A673 (cell line): Measurements from ENCODE around the gene C1orf21. TPM values are rescaled to one million over a fixed set of nuclear protein-coding genes. Genes with fewer than 3 reads are reported as not detected.

Experiments
- BruUV-seq: library from RNA; stranded (reverse); fragments of 400-500 nt; replicated peaks from 2 replicates; lab custom pipeline; 2021; lab: Mats Ljungman, UMichigan
- CTCF ChIA-PET: fragments of 300-600 bp; sonication (Branson Sonifier 250); formaldehyde crosslinking; loops from one replicate; lab custom pipeline; 2022; ENCODE audit warnings: antibody characterized with exemption; lab: Charles Lee
- POLR2A ChIA-PET: fragments of 300-600 bp; sonication (Branson Sonifier 250); formaldehyde crosslinking; loops from one replicate; lab custom pipeline; 2022; ENCODE audit warnings: antibody characterized with exemption; ENCODE audit not compliant: low non-redundant PET; lab: Charles Lee
- DNase-seq: peaks from one replicate; pipeline ENCODE4 v3.0.0-alpha.2; 2015; ENCODE audit warnings: low spot score
- H3K27ac ChIP-seq: fragments of 200-600 bp; sonication (generic); 2 replicates; pipeline ENCODE4 v1.5.1; 2016; ENCODE audit warnings: mixed run types, low read depth, mild to moderate bottlenecking, mixed read lengths, antibody characterized with exemption, low read length; ENCODE audit not compliant: poor library complexity, severe bottlenecking
- H3K27me3 ChIP-seq: fragments of 200-600 bp; sonication (generic); replicated peaks from 2 replicates; pipeline ENCODE4 v1.6.1; 2017; ENCODE audit warnings: mixed run types, low read depth, mild to moderate bottlenecking, mixed read lengths, antibody characterized with exemption, low read length; ENCODE audit not compliant: insufficient read depth, poor library complexity
- H3K36me3 ChIP-seq: fragments of 200-600 bp; sonication (generic); 2 replicates; pipeline ENCODE4 v1.6.1; 2016; ENCODE audit warnings: mixed run types, mild to moderate bottlenecking, mixed read lengths, antibody characterized with exemption, low read length; ENCODE audit not compliant: insufficient read depth, poor library complexity, severe bottlenecking
- H3K4me1 ChIP-seq: fragments of 200-600 bp; sonication (generic); 2 replicates; pipeline ENCODE4 v1.6.1; 2017; ENCODE audit warnings: mixed run types, mild to moderate bottlenecking, mixed read lengths, antibody characterized with exemption, low read length; ENCODE audit not compliant: insufficient read depth, poor library complexity, severe bottlenecking
- H3K4me3 ChIP-seq: fragments of 200-600 bp; sonication (generic); 2 replicates; pipeline ENCODE4 v1.5.1; 2016; ENCODE audit warnings: low read depth, mixed run types, mild to moderate bottlenecking, mixed read lengths, low read length; ENCODE audit not compliant: poor library complexity, severe bottlenecking
- H3K9me3 ChIP-seq: fragments of 200-600 bp; sonication (generic); 2 replicates; pipeline ENCODE4 v1.6.1; 2016; ENCODE audit warnings: mixed run types, low read depth, mild to moderate bottlenecking, mixed read lengths, antibody characterized with exemption, low read length; ENCODE audit not compliant: poor library complexity, severe bottlenecking
- EZH2 ChIP-seq: fragments of 200-600 bp; sonication (generic); IDR thresholded peaks from 2 replicates; pipeline ENCODE4 v1.6.1; 2017; ENCODE audit warnings: borderline replicate concordance, low read depth, mild to moderate bottlenecking, mixed read lengths, antibody characterized with exemption, low read length; ENCODE audit not compliant: poor library complexity, severe bottlenecking
- intact Hi-C: fragments of 100-400 bp; cut with micrococcal nuclease; formaldehyde crosslinking; loops from one replicate; pipeline ENCODE4 v1.10.0; 2022; ENCODE audit not compliant: unreplicated experiment
- total RNA-seq: library from RNA; stranded (reverse); gene quantifications from 2 replicates; pipeline ENCODE4 v1.2.3, GENCODE V29; 2021
- TF ChIP-seq, protein P1 (sequence below): fragments of 300-800, 200-600 bp; sonication (generic); conservative IDR thresholded peaks from 2 replicates; pipeline ENCODE4 v1.5.1; 2017; ENCODE audit warnings: low read depth, mild to moderate bottlenecking, antibody characterized with exemption, low read length, moderate library complexity, mixed read lengths

C1orf21 gene
- total RNA-seq, 1 experiment from 2014 or later: 31.3 TPM

- H3K9me3 ChIP-seq: no peaks in the 10 kb centered on the region
- H3K27ac ChIP-seq: no peak overlapping the region
- intact Hi-C loops: no loop called here
- BruUV-seq: no TSS peak
- no peaks in the 10 kb centered on the region for H3K36me3 ChIP-seq
- ChIA-PET CTCF (no interaction called here), POLR2A (no interaction called here)
- H3K4me1 ChIP-seq: peaks cover 4% of the 10 kb centered on the region
- no peak for DNase-seq
- TF ChIP-seq, protein P1, sequence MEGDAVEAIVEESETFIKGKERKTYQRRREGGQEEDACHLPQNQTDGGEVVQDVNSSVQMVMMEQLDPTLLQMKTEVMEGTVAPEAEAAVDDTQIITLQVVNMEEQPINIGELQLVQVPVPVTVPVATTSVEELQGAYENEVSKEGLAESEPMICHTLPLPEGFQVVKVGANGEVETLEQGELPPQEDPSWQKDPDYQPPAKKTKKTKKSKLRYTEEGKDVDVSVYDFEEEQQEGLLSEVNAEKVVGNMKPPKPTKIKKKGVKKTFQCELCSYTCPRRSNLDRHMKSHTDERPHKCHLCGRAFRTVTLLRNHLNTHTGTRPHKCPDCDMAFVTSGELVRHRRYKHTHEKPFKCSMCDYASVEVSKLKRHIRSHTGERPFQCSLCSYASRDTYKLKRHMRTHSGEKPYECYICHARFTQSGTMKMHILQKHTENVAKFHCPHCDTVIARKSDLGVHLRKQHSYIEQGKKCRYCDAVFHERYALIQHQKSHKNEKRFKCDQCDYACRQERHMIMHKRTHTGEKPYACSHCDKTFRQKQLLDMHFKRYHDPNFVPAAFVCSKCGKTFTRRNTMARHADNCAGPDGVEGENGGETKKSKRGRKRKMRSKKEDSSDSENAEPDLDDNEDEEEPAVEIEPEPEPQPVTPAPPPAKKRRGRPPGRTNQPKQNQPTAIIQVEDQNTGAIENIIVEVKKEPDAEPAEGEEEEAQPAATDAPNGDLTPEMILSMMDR: no peak
- no peak for TF ChIP-seq EZH2
- no peak overlapping the region for H3K4me3 ChIP-seq
- H3K27me3 ChIP-seq: no peaks in the 10 kb centered on the region
Observed at GRCh38 chr1:184597650-184598357, 211.0 kb downstream of the C1orf21 start.

DNA sequence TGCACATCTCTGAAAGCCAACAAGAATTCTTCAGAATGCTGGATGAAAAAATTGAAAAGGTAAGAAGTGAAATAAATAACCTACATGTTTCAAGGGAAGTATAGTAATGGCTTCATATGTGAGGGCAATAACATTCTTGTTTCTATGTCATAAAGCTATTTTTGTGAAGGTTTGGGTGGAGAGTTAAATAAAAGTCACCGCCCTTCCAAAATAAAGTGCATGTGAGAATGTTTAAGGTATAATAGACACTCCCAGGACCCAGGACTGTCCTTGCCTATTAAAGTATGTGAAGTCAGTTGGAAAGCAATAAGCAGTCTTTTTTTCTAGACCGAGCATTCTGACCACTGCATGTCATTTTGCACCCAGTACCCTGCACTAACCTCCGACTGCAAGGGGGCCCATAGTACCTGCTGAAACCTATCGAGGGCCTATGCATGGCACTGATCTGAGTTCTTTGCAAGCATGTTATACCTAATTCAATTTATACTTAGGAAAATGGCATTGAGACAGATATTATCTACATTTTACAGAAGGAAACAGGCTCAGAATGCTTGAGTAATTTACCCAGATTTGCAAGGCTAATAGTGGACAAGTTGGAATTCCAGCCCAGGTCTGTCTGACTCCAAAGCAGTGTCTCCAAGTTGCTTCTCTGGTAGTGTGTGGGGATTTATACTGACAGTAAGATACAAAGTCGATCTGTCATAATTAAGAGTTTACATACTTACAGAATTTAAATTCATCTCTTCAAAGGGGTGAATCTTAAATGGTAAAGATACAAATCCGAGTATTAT, 211.8 kb downstream of the C1orf21 start:
- POLR2A ChIA-PET: no interaction called here
- CTCF ChIA-PET: no interaction called here
- TF ChIP-seq, protein P1: no peak
- no peak for TF ChIP-seq EZH2
- H3K9me3 ChIP-seq: no peaks in the 10 kb centered on the region
- no peaks in the 10 kb centered on the region for H3K36me3 ChIP-seq
- peaks cover 8% of the 10 kb centered on the region for H3K4me1 ChIP-seq
- no peak overlapping the region for H3K4me3 ChIP-seq
- no peak for DNase-seq
- intact Hi-C loops: no loop called here
- no peaks in the 10 kb centered on the region for H3K27me3 ChIP-seq
- no TSS peak for BruUV-seq
- no peak overlapping the region for H3K27ac ChIP-seq

GRCh38 chr1:184604152-184604900, 217.5 kb downstream of the C1orf21 start:
- CTCF ChIA-PET: no interaction called here
- H3K27me3 ChIP-seq: no peaks in the 10 kb centered on the region
- H3K36me3 ChIP-seq: no peaks in the 10 kb centered on the region
- H3K4me3 ChIP-seq: no peak overlapping the region
- H3K4me1 ChIP-seq: peaks cover 7% of the 10 kb centered on the region
- no peak for DNase-seq
- BruUV-seq: no TSS peak
- no peaks in the 10 kb centered on the region for H3K9me3 ChIP-seq
- H3K27ac ChIP-seq: no peak overlapping the region
- intact Hi-C loops: no loop called here
- POLR2A ChIA-PET: no interaction called here
- no peak for TF ChIP-seq EZH2
- TF ChIP-seq, protein P1: no peak
